GM18505 (cell line): ENCODE measurements around the gene DIPK1B.
"Not testable (repeated sequence)": the region's sequence is repeated elsewhere in the genome, so short reads cannot be mapped to it uniquely, and the experiment has no call there.

Experiments
- ATAC-seq: cut with Tn5 transposase; IDR thresholded peaks from one replicate; pipeline ENCODE4 v1.9.1; 2021; ENCODE audit not compliant: unreplicated experiment
- POLR2A ChIP-seq: IDR thresholded peaks from 4 replicates; pipeline ENCODE4 v1.6.1; 2011; ENCODE audit warnings: borderline replicate concordance; ENCODE audit not compliant: insufficient read depth, insufficient read length; ENCODE audit errors: extremely low read depth

The DIPK1B gene

DNA sequence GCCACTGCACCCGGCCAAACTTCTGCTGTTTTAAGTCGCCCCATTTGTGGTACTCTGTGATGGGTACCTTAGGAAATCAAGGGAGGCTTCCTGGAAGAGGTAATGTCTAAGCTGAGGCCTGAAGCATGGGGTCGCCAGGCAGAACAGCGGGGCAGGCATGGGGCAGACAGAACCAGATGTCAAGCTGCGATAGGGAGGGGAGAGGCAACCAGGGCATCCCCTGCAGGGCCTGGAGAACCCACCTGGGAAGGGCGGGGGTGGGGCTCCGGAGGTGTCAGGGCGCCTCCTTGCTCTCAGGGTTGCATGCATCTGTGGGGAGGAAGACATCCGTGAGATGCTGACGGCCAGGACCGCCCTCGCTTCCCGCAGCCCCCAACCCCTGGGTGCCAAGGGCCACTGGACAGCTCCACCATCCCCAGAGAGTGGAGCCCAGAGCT lies 49.2 kb downstream of the DIPK1B start:
- ATAC-seq = no peak
- TF ChIP-seq POLR2A = no peak

DNA sequence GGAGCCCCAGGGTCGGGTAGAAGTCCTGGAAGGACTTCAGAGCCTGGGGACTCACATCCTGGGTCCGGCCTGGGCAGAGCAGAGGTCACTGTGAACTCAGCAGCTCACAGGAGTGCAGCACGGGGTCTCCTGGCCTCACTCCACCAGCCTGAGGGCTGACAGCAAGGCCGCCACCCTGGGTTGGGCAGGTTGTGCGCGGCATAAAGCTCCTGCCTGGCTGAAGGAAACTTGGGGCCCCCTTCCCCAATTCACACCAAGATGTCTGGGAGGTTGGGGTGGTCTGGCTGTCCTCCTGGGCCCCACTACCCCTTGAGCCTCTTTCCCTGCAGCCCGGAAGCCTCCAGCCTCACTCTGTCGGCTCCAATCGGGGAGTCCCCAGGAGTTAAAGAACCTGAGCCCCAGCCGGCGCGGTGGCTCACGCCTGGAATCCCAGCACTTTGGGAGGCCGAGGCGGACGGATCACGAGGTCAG lies 49.9 kb downstream of the DIPK1B start:
- TF ChIP-seq POLR2A = no peak
- no peak for ATAC-seq

DNA sequence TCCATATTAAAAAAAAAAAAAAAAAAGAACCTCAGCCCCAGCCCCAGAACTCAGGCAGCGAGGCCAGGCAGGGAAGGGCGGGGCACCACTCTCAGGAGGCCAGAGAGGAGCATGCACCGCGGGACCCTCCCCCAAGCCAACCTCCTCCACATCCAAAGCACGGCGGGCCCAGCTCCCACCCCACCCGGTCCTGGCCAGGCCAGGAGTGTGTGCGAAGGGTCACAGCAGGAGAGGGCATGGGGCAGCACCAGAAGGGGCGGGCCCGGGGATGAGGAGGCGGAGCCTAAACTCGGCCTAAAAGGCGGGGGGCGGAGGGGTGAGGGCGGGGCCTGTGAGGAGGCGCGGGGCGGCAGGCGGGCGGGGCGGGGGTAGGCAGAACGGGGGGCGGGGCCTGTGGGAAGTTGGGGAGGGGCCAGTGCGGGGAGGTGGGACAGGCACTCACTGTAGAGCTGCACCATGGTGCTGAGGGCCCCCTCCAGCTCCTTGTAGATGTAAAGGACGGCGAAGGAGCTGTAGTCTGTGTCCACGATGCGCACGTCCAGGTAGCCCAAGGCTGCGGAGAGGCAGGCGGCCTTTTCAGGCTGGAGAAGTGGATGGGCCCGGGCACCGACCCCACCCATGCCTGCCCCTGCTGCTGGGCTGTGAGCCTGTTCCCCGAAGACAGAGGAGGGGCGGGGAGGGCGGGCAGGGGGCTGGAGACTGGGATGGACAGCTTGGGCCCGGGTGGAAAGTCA lies 50.7 kb downstream of the DIPK1B start:
- ATAC-seq = no peak
- no peak for TF ChIP-seq POLR2A

DNA sequence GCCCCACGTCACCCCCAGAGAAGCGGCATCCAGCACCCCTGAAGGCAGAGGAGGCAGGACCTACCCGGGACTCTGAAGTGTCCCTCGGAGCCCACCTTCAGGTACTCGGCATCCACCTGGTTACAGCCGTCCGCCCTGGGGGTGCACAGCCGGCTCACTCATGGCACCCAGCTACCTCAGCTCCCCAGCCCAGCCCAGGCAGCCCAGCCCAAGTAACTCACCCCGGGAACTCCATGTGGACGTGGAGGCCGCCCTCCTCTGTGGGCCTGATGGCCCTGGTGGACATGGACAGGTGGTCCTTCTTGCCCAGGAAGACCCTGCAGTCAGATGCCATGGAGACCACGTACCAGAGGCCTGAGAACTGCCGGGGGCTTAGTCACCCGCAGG lies 51.3 kb downstream of the DIPK1B start:
- TF ChIP-seq POLR2A = no peak
- ATAC-seq = no peak

GRCh38 chr9:136764301-136764891 lies 52.0 kb downstream of the DIPK1B start, which contains the start of gene LCN15:
LCN15 (minus strand) TSS chr9:136764518; CDS start chr9:136764488, 30 bp downstream.
- ATAC-seq = no peak
- no peak for TF ChIP-seq POLR2A

DNA sequence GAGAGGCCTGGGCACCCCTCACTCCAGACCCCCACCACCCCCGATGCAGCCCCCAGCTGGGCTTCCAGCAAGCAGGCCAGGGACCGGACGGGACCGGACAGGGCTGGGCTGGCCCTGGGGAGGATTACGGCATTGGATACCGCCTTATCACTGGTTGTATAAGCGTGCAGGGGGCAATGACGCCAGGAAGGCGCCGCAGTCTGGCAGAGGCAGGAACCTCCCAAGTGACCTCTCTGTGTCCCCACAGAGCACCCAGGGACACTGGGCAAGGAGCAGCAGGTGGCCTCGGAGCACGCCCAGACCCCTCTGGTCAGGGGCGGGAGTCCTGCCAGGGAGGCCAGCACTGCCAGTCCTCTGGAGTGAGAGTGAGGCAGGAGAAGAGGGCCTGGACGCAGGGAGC lies 52.7 kb downstream of the DIPK1B start:
- TF ChIP-seq POLR2A = no peak
- no peak for ATAC-seq

GRCh38 chr9:136765745-136766409 lies 53.5 kb downstream of the DIPK1B start:
- not testable (repeated sequence) for ATAC-seq

GRCh38 chr9:136766410-136767120 lies 54.2 kb downstream of the DIPK1B start:
- not testable (repeated sequence) for ATAC-seq

DNA sequence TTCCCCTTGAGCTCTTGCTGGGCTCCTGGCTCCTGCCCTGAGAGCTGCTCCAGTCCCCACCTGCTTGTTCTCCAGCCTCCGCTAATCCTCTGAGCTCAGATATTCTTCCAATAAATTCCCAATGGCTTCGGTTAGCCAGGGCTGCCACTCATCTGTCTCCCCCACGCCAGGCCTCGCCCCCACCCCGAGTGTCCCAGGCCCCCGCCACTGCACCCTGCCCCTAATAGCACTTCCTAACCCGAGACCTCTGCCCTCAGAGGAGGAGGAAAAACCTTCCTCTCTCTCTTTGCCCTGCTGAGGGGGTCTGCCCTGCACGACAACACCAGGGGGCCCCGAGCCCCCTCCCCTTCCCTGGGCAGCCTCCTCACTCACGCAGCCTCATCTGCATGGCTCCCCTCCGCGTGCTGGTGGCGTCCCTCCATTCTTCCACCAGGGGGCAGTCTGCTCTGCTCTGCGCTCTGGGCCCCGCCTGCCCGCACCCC lies 57.4 kb downstream of the DIPK1B start:
- no peak for TF ChIP-seq POLR2A
- no peak for ATAC-seq

GRCh38 chr9:136771907-136772415 lies 59.6 kb downstream of the DIPK1B start:
- no peak for ATAC-seq

GRCh38 chr9:136773386-136774044 lies 61.1 kb downstream of the DIPK1B start:
- TF ChIP-seq POLR2A = no peak
- ATAC-seq = no peak

More at GRCh38 chr9:136771907-136772415, 59.6 kb downstream of the DIPK1B start:
- TF ChIP-seq POLR2A = no peak
